HG02588 (cell line): ENCODE results near the gene C5orf58.

ENCODE experiments used
- ATAC-seq: cut with Tn5 transposase; IDR thresholded peaks from one replicate; pipeline ENCODE4 v1.9.1; 2021; ENCODE audit warnings: mild to moderate bottlenecking, moderate library complexity; ENCODE audit not compliant: unreplicated experiment

The C5orf58 gene

GRCh38 chr5:170252720-170253350 is 20.1 kb downstream of the C5orf58 start:
- no peak for ATAC-seq

- ATAC-seq, result peak; percentile 97
Observed at GRCh38 chr5:170254056-170254455, 21.3 kb downstream of the C5orf58 start.

GRCh38 chr5:170256571-170256970 is 23.8 kb downstream of the C5orf58 start:
- no peak for ATAC-seq

- ATAC-seq, result no peak
Observed at GRCh38 chr5:170257370-170257769, 24.6 kb downstream of the C5orf58 start.

- no peak for ATAC-seq
Observed at GRCh38 chr5:170261528-170262043, 28.8 kb downstream of the C5orf58 start.

- ATAC-seq, result no peak
Observed at GRCh38 chr5:170262061-170263045, 29.6 kb downstream of the C5orf58 start.

GRCh38 chr5:170263906-170264305 is 31.1 kb downstream of the C5orf58 start:
- no peak for ATAC-seq

- no peak for ATAC-seq
Observed at GRCh38 chr5:170265522-170265921, 32.7 kb downstream of the C5orf58 start.

GRCh38 chr5:170266570-170267381 is 34.0 kb downstream of the C5orf58 start:
- ATAC-seq, result no peak

GRCh38 chr5:170267431-170268152 is 34.8 kb downstream of the C5orf58 start:
- peak; percentile 62 for ATAC-seq

GRCh38 chr5:170268153-170268689 is 35.4 kb downstream of the C5orf58 start:
- ATAC-seq, result no peak

- no peak for ATAC-seq
Observed at GRCh38 chr5:170268884-170269283, 36.1 kb downstream of the C5orf58 start.

GRCh38 chr5:170269579-170269978 is 36.8 kb downstream of the C5orf58 start:
- no peak for ATAC-seq

- no peak for ATAC-seq
Observed at GRCh38 chr5:170270293-170271069, 37.7 kb downstream of the C5orf58 start.

GRCh38 chr5:170273968-170274710 is 41.4 kb downstream of the C5orf58 start:
- ATAC-seq, result no peak

GRCh38 chr5:170275376-170275994 is 42.7 kb downstream of the C5orf58 start:
- ATAC-seq, result no peak

- no peak for ATAC-seq
Observed at GRCh38 chr5:170276140-170276539, 43.4 kb downstream of the C5orf58 start.

- no peak for ATAC-seq
Observed at GRCh38 chr5:170277867-170278281, 45.1 kb downstream of the C5orf58 start.
